Measurements from ENCODE around the gene MACROD2. TPM values are rescaled to one million over a fixed set of nuclear protein-coding genes. Genes with fewer than 3 reads are reported as not detected.

MACROD2 gene
- total RNA-seq, 2 experiments from 2014 or later: not detected

GRCh38 chr20:15077733-15078250 is 1082.5 kb downstream of the MACROD2 start:
- Mint-ChIP-seq H3K27me3 (no peaks in the 10 kb centered on the region), H3K4me1 (ENCODE audit: low read depth) (no peaks in the 10 kb centered on the region), H3K36me3 (no peaks in the 10 kb centered on the region), H3K9me3 (peaks cover 3% of the 10 kb centered on the region), H3K4me3 (no peak overlapping the region), H3K27ac (no peak overlapping the region)
- DNase-seq: no peak
- ChIA-PET POLR2A (no interaction called here), CTCF (no interaction called here)
- intact Hi-C loops (cut with micrococcal nuclease): no loop called here

DNA sequence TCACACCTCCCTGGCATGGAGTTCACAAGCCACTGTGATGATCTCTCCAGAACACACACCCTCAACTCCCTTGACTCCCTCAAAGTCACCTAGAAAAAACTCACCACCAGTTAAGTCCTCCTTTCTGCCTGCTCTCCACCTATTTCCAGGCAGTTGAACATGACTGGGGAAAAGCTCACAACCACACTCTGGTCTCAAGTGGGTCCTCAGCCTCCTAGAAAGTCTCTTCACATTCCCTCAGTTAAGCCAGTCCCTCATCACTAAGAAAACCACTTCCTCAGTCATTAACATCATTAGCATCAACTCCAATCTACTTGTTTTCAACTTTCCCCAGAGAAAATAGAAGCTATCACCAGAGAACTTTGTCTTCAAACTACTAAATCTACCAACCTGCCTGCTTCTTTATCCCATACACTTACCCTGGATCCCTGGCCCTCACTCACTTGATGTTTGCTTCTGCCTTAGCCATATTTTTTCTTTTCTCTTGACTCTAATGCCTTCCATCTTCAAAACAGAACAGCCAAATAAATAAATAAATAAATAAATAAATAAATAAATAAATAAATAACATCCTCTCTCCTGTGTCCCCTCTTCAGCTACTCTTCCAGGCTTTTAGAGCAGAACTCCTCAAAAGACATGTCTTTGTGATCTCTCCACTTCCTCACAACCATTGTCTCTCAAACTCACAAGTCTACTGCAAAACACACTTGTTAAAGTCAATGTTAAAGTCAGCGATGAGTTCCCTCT is 1084.5 kb downstream of the MACROD2 start:
- no peak overlapping the region for H3K27ac Mint-ChIP-seq
- POLR2A ChIA-PET: no interaction called here
- intact Hi-C loops (cut with micrococcal nuclease): no loop called here
- H3K4me3 Mint-ChIP-seq: no peak overlapping the region
- DNase-seq: no peak
- no peaks in the 10 kb centered on the region for H3K27me3 Mint-ChIP-seq
- no peaks in the 10 kb centered on the region for H3K36me3 Mint-ChIP-seq
- H3K9me3 Mint-ChIP-seq: peaks cover 3% of the 10 kb centered on the region
- CTCF ChIA-PET: no interaction called here
- H3K4me1 Mint-ChIP-seq (ENCODE audit: low read depth): no peaks in the 10 kb centered on the region

DNA sequence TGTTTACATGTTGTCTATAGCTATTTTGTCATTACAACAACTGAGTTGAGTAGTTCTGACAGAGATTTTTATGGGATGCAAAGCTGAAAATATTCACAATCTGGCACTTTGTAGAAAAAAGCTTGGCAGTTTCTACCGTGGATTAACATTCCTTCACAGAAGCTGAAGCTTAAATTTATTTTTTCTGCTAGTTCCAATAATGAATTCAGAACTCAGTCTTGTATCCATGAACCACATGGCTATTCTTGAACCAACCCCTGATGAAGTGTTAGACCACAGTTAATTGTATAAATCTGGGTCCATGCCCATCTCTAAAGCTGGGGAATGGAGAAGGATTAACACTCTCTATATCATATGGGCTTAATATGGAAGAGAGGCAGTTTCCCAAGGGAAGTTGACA is 1085.9 kb downstream of the MACROD2 start:
- H3K9me3 Mint-ChIP-seq: peaks cover 3% of the 10 kb centered on the region
- H3K4me3 Mint-ChIP-seq: no peak overlapping the region
- ChIA-PET CTCF (no interaction called here), POLR2A (no interaction called here)
- H3K4me1 Mint-ChIP-seq (ENCODE audit: low read depth): no peaks in the 10 kb centered on the region
- H3K36me3 Mint-ChIP-seq: no peaks in the 10 kb centered on the region
- no peaks in the 10 kb centered on the region for H3K27me3 Mint-ChIP-seq
- intact Hi-C loops (cut with micrococcal nuclease): no loop called here
- no peak overlapping the region for H3K27ac Mint-ChIP-seq
- no peak for DNase-seq

DNA sequence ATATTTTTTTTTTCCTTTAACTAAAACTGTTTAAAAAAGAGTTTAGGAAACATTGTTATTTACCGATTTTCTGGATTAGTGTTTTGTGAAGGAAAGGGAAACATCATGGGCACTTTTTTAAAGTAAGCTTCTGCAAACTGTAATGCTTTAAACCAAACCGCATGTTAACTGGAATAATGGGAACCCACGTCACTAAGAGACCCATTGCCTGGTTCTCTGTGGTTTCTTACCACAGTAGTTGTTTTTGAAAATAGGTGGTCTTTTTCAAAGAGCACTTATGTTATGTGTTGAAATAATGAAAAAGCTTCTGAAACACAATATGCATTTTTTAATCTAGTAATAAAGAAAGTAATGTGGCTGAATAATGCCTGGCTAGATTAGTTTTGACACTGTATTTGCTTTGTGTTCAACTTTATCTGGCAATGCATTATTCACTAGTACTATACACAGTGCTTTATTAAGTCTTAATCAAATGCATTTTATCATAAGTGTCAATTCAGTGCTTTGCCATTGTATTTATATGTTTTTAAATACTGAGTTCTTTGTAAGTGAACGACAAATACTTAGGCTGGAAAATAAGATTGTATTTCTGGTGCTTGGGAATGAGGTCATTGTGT is 1096.2 kb downstream of the MACROD2 start:
- POLR2A ChIA-PET: no interaction called here
- CTCF ChIA-PET: no interaction called here
- intact Hi-C loops (cut with micrococcal nuclease): no loop called here
- no peak for DNase-seq
- Mint-ChIP-seq H3K4me3 (no peak overlapping the region), H3K4me1 (ENCODE audit: low read depth) (no peaks in the 10 kb centered on the region), H3K27ac (no peak overlapping the region), H3K27me3 (no peaks in the 10 kb centered on the region), H3K36me3 (no peaks in the 10 kb centered on the region), H3K9me3 (peaks cover 5% of the 10 kb centered on the region)

DNA sequence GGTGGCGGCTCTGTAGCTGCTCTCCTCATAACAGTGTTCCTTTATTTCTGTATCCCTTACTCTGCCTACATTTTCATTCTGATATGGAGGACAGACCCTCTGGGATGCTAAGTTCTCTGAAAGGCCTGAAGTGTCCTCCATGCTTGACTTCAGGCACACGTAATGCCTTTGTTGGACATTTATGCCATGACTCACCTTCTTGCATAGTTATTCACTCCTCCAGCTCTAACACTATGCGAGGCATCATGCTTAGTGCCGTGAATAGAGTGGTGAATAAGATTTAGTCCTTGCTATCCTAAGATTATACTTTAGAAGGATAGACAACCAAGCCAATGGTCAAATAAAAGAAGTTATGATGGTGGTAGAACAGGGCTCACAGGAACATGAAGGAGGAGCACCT is 1103.0 kb downstream of the MACROD2 start:
- no peaks in the 10 kb centered on the region for H3K4me1 Mint-ChIP-seq (ENCODE audit: low read depth)
- no peak overlapping the region for H3K4me3 Mint-ChIP-seq
- intact Hi-C loops (cut with micrococcal nuclease): no loop called here
- no peaks in the 10 kb centered on the region for H3K27me3 Mint-ChIP-seq
- peaks cover 26% of the 10 kb centered on the region for H3K9me3 Mint-ChIP-seq
- ChIA-PET CTCF (no interaction called here), POLR2A (no interaction called here)
- no peak overlapping the region for H3K27ac Mint-ChIP-seq
- DNase-seq: no peak
- no peaks in the 10 kb centered on the region for H3K36me3 Mint-ChIP-seq

- intact Hi-C loops (cut with micrococcal nuclease): no loop called here
- no peak overlapping the region for H3K4me3 Mint-ChIP-seq
- ChIA-PET CTCF (interaction anchor here (0.6 kb wide), 1 partner anchor 97 kb away, joined by 3 read pairs; no protein-coding TSS in a partner anchor), POLR2A (no interaction called here)
- no peak overlapping the region for H3K27ac Mint-ChIP-seq
- no peak for DNase-seq
- H3K36me3 Mint-ChIP-seq: no peaks in the 10 kb centered on the region
- peaks cover 32% of the 10 kb centered on the region for H3K9me3 Mint-ChIP-seq
- H3K4me1 Mint-ChIP-seq (ENCODE audit: low read depth): no peaks in the 10 kb centered on the region
- H3K27me3 Mint-ChIP-seq: no peaks in the 10 kb centered on the region
Measured at GRCh38 chr20:15099130-15099529, 1103.8 kb downstream of the MACROD2 start.

GRCh38 chr20:15100506-15101160 is 1105.3 kb downstream of the MACROD2 start:
- CTCF ChIA-PET: no interaction called here
- POLR2A ChIA-PET: no interaction called here
- DNase-seq: no peak
- no peaks in the 10 kb centered on the region for H3K36me3 Mint-ChIP-seq
- no peaks in the 10 kb centered on the region for H3K4me1 Mint-ChIP-seq (ENCODE audit: low read depth)
- intact Hi-C loops (cut with micrococcal nuclease): no loop called here
- H3K4me3 Mint-ChIP-seq: no peak overlapping the region
- H3K27ac Mint-ChIP-seq: no peak overlapping the region
- no peaks in the 10 kb centered on the region for H3K27me3 Mint-ChIP-seq
- H3K9me3 Mint-ChIP-seq: peaks cover 33% of the 10 kb centered on the region

DNA sequence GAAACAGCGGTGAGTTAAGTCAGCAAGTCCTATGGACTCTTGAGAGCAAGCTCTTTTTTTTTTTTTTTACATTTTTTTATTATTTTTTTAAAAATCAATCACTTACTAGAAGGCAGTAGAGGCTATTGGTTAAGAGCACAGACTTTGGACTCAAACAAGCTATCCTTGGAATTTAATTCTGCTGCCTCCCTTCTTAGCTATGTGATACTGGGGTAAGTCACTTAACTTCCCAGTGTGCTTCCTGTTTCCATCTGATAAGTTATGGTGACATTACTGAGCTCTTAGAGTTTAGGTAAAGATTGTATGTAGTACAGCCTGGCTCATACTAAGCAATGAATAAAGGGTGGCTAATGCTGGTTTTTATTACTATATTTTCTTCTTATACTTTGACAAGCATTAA is 1112.6 kb downstream of the MACROD2 start:
- Mint-ChIP-seq H3K27me3 (no peaks in the 10 kb centered on the region), H3K4me1 (ENCODE audit: low read depth) (no peaks in the 10 kb centered on the region), H3K36me3 (no peaks in the 10 kb centered on the region), H3K9me3 (peaks cover 19% of the 10 kb centered on the region), H3K27ac (no peak overlapping the region), H3K4me3 (no peak overlapping the region)
- ChIA-PET CTCF (no interaction called here), POLR2A (no interaction called here)
- no peak for DNase-seq
- intact Hi-C loops (cut with micrococcal nuclease): no loop called here

- CTCF ChIA-PET: no interaction called here
- no peak for DNase-seq
- H3K9me3 Mint-ChIP-seq: peaks cover 17% of the 10 kb centered on the region
- H3K4me1 Mint-ChIP-seq (ENCODE audit: low read depth): no peaks in the 10 kb centered on the region
- no peak overlapping the region for H3K4me3 Mint-ChIP-seq
- H3K27ac Mint-ChIP-seq: no peak overlapping the region
- POLR2A ChIA-PET: no interaction called here
- H3K36me3 Mint-ChIP-seq: no peaks in the 10 kb centered on the region
- H3K27me3 Mint-ChIP-seq: no peaks in the 10 kb centered on the region
- intact Hi-C loops (cut with micrococcal nuclease): no loop called here
Measured at GRCh38 chr20:15109494-15109893, 1114.2 kb downstream of the MACROD2 start.

DNA sequence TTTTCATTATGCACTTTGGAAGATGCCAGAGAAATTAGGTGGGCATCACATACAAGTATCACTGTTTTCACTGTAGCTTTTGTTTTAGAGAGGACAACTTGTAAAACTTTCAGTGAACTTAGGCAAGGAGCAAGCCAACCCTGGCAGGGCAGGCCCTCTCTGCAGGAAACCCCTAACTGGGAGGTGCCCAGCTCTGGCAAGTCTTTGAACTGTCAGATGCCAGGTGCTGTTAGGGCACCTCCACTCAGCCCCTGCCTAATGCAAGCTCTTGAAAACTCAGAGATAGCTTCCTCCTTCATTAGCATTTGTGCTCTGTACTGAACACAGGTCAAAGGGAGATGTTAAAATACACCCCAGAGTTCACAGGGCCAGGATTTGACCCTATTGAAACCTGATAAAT is 1116.3 kb downstream of the MACROD2 start:
- intact Hi-C loops (cut with micrococcal nuclease): no loop called here
- no peak for DNase-seq
- H3K4me1 Mint-ChIP-seq (ENCODE audit: low read depth): no peaks in the 10 kb centered on the region
- ChIA-PET CTCF (no interaction called here), POLR2A (no interaction called here)
- H3K9me3 Mint-ChIP-seq: peaks cover 17% of the 10 kb centered on the region
- H3K27me3 Mint-ChIP-seq: no peaks in the 10 kb centered on the region
- H3K36me3 Mint-ChIP-seq: no peaks in the 10 kb centered on the region
- H3K4me3 Mint-ChIP-seq: no peak overlapping the region
- H3K27ac Mint-ChIP-seq: no peak overlapping the region

DNA sequence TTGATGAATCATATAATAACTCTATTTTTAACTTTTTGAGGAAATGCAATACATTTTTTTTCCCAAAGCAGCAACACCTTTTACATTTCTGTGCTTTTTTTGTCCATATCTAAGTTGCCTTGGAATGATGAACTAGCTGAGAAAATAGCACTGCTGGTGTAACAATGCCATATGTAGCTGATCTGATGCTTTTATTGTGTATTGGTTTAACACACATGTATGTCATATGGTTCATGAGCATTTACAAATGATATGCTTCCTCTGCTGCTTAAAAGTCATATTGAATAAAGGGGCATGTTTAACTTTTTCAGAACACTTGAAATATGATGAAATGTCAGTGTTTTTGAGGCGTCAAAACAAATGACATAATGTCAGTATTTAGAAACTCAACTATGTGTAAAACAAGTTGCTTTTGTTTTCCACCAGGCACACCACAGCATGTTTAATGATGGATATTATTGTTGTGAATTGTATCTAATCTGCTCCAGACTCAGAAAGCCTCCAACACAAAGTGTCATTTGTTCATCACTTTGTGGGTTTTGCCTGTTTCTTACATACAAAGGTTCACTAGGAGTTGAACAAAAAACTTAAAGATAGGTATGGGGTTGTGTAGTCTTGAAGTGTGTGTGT is 1117.9 kb downstream of the MACROD2 start:
- Mint-ChIP-seq H3K27me3 (no peaks in the 10 kb centered on the region), H3K36me3 (no peaks in the 10 kb centered on the region), H3K9me3 (peaks cover 17% of the 10 kb centered on the region), H3K4me3 (no peak overlapping the region), H3K4me1 (ENCODE audit: low read depth) (no peaks in the 10 kb centered on the region), H3K27ac (no peak overlapping the region)
- ChIA-PET POLR2A (no interaction called here), CTCF (no interaction called here)
- DNase-seq: no peak
- intact Hi-C loops (cut with micrococcal nuclease): no loop called here

DNA sequence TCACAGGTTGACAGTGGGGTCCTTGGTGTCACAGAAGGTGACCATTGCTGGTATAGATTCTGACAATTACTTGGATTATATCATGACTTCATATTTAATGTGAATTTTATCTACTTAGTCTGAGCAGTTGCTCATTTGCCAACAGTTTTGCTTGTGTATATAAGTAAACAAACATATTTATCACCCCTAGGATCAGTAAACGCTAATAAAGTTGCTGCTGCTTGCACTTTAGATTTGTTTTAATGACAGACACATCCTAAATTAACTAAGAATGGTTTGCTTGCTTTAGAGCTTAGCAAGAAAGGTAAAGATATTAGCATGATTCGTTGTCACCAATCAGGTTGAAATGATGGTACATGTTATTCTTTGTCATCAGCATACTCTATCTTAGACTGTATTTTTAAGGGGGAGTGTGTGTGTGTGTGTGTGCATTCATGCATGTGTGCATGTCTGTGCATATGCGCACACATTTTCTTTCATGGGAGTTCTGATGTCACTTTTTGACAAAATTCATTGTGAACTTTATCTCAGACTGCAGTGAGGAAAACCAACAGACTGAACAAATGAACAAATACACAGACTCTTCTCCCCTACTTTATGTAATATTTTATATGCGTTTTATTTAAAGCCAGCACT is 1124.7 kb downstream of the MACROD2 start:
- Mint-ChIP-seq H3K4me1 (ENCODE audit: low read depth) (no peaks in the 10 kb centered on the region), H3K27ac (no peak overlapping the region), H3K36me3 (no peaks in the 10 kb centered on the region), H3K4me3 (no peak overlapping the region), H3K9me3 (peaks cover 12% of the 10 kb centered on the region), H3K27me3 (no peaks in the 10 kb centered on the region)
- intact Hi-C loops (cut with micrococcal nuclease): no loop called here
- ChIA-PET POLR2A (no interaction called here), CTCF (no interaction called here)
- no peak for DNase-seq
